Activated CD4-positive, alpha-beta T cell treated with anti-CD3 and anti-CD28 coated beads for 48 hours (primary cell): Measurements from ENCODE around the gene ZC3H12A.

Source experiments
- DNase-seq: peaks from one replicate; pipeline ENCODE4 v3.0.0-alpha.2; 2020

The ZC3H12A gene

GRCh38 chr1:37456614-37457013 is 17.8 kb upstream of the ZC3H12A start:
- DNase-seq, result no peak

DNA sequence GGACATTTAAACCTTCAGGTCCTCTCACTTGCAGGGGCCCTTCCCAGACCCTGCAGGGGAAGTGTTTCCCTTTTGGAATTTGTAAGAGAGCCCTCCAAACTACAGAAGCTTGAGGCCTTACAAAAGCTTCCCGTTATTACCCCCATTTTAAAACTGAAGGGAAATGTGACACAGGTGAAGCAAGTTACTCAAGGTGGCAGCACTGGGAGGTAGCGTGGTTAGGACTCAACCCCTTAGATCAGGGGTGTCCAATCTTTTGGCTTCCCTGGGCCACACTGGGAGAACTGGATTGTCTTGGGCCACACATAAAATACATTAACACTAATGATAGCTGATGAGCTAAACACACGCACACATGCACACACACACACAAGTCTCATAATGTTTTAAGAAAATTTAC is 15.8 kb upstream of the ZC3H12A start:
- no peak for DNase-seq

DNA sequence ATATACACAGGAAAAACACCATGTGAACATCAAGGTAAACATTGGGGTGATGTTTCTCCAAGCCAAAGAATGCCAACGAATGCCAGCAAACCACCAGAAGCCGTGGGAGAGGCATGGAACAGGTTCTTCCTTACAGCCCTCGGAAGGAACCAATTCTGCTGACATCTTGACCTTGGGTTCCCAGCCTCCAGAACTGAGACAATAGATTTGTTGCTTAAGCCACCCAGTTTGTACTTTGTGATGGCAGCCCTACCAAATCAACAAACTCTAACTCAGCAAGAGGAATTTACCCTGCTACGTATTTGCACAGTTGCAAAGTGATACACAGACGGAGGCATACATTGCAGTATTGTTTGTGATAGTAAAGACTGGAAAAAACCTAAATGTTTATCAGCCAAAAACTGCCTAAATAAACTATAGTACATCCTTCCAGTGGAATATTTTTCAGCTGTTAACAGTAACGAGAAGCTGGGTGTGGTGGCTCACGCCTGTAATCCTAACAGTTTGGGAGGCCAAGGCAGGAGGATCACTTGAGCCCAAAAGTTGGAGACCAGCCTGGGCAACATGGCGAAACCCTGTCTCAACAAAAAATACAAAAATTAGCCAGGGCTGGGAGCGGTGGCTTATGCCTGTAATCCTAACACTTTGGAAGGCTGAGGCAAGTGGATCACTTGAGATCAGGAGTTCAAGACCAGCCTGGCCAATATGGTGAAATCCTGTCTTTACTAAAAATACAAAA is 12.5 kb upstream of the ZC3H12A start:
- DNase-seq, result no peak

GRCh38 chr1:37464443-37464842 is 9.9 kb upstream of the ZC3H12A start:
- no peak for DNase-seq

DNA sequence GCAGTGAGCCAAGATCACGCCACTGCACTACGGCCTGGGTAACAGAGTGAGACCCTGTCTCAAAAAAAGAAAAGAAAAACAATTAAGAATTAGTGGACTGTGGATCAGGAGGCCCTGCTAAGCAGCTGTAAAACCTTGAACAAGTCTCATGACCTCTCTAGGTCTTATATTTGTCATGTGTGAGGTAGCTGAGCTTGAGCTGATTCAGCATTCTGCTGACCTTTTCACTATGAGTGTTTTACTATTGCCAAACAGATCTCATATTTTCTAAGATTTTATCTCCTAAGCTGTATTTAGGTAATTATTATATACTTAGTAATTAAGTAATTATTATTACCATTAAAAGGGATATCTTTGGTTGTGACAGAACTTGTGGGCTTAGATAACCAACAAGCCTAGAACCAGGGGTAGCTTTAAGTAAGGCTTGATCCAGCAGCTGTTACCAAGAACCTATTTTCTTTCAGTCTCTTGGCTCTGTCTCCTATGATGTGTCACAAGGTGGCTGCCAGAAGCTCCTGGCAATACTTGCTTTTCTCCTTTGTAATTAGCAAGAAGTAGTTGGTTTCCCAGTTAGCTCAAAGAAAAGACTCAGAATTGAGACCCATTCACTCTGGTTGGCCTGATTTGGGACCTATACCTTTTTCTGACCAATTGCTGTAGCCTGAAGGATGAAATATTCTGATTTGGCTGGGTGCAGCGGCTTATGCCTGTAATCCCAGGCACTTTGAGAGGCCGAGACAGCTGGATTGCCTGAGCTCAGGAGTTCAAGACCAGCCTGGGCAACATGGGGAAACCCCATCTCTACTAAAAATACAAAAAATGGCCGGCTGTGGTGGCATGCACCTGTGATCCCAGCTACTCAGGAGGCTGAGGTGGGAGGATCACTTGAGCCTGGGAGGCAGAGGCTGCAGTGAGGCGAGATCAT is 8.5 kb upstream of the ZC3H12A start:
- DNase-seq, result no peak

DNA sequence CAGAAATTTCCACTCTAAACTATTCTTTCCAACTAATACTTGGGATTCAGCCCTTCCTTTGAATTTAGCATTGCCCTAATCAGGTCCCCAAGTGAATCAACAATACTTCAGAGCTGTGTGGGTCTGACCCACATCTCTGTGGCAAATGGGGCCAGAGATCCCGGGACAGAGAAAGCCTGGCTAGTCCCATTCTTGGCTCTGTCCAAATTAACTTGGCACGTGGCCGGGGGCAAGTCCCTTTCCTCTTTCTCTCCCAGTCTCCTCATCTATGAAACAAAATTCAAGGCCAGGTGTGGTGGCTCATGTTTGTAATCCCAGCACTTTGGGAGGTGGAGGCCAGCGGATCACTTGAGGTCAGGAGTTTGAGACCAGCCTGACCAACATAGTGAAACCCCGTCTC is 6.3 kb upstream of the ZC3H12A start:
- no peak for DNase-seq

- DNase-seq, result no peak
Measured at GRCh38 chr1:37469386-37469785, 5.0 kb upstream of the ZC3H12A start.

DNA sequence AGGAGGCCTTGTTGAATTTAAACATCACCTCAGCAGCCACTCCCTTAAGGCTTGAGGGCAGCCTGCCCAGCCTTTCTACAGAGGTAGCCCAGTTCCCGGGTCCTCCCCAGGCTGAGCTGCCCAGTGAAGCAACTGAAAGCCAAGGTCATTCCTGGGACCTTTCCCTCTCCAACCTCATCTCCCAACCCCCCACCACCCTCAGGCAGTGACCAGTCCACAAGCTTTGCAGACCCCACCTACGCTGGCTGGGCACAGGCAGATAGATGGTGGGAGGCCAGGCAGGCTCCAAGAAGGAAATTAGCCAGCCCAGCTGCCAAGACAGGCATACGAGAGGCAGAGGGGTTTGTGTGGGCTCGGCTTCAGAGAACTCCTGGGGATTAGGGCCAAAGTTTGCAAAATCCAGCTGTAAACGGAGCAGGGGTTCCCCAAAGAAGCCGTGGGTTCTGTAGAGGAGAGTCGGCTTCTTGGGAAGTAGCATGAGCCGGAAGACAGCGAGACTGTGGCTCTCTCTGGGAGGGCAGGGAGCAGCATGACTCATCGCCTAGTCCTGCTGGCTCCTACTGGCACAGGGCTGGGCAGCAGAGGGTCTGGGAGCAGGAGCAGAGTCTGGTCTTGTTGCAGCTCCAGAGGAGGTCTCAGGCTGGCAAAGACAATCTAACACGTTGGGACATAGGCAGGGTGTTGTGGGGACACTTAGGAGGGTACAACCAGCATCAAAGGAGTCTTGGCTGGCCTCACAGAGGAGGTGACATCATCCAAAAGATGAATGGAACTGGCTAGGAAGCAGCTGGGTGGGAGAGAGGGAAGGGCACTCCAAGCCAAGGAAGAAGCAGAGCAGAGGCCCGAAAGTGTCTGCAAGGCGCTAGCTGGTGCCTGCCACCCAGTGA is 2.8 kb upstream of the ZC3H12A start:
- DNase-seq, result no peak

GRCh38 chr1:37472281-37472680 is 2.1 kb upstream of the ZC3H12A start:
- DNase-seq, result no peak

DNA sequence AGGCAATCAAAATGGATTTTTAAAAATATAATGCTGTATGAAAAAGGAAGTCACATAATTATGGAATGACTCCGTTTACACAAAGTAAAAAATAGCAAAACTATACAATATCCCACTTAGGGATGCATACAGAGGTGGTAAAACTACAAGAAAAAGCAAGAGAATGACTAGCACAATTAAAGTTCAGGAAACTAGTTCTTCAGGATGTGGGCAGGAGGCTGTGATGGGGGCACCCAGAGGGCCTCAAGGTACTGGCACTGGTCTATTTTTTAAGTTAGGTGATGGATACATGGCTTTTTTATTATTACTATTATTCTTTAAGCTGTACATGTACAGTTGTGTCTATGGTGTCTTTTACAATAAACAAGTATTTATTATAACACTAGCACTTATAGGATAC is 1.4 kb upstream of the ZC3H12A start:
- DNase-seq, result no peak

DNA sequence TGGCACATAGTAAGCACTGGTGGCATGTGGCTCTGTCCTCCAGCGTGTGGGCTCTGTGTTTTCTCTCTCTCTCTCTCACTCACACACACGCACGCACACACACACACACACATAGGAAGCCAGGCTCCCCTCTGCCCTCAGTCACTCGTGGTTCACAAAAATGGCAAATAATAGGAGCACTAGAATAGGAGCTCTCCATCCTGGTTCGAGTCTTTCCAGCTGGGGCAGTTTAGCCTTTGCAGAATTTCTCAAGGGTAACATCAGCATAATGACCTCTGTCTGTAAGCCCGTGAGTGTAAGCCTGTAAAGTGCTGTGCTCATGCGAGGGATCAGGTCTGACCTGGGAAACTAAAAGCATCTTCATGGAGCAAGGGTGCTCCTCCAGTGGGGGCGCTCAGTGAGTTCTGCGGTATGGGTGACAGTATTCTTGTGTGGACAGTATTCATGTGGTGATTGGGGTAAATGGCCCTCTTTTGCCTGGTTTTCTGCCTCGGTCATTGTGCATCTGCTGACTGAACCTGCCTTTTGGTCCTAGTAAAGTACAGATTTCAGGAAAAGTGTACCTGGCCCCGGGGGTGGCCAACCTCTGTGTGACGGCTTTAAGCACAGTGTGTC is 842 bp upstream of the ZC3H12A start:
- DNase-seq, result peak; percentile 33

DNA sequence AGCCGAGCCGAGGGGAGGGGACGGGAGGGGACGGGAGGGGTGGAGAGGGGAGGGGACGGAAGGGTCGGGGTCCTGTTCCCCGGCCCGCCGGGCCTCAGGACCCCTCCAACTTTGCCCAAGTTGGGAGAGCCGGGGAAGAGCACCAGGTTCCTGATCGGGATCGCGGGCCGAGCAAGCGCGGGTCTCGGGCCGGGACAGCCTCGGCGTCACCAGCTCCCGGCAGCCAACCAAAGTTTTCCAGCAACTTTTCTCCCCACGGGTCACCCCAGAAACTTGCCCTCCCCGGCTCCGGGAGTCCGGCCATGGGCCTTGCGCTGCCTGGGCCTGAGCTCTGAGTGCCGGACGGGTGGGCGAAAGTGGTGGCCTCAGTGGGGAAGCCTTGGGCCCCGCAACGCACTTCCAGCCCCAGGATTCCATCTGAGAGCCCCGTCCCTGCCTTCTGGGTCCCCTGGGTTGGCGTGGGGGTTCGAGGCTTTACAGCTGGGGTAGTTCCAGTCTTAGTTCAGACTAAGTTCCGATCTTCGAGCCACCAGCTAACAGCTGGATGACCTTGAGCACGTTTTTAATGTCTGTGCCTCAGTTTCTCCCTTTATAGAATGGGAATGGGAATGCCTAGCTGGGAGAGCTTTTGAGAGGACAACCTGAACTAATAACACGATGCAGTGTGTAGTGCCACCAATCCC is 458 bp downstream of the ZC3H12A start:
- peak; percentile 54 for DNase-seq

GRCh38 chr1:37475380-37476086 is 1.2 kb downstream of the ZC3H12A start:
- DNase-seq, result no peak

DNA sequence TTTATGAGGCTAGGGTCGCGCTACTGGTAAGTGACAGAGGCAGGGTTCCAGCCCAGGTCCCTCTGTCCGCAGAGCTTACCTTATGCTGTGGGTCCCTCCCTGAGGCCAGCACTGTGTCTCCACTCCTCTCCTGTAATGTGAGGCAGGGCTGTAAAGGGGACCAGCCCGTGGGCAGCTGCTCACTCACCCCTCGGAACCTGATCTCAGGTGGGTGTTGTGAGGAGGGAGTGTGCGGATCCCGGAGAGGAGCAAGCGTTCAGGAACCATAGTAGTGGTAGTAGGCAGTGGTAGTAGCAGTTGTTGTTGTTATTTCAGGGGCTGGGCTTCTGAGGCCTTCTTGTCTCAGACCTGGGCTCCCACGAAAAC is 1.7 kb downstream of the ZC3H12A start:
- DNase-seq, result no peak

- DNase-seq, result no peak
Measured at GRCh38 chr1:37476460-37477197, 2.2 kb downstream of the ZC3H12A start.

DNA sequence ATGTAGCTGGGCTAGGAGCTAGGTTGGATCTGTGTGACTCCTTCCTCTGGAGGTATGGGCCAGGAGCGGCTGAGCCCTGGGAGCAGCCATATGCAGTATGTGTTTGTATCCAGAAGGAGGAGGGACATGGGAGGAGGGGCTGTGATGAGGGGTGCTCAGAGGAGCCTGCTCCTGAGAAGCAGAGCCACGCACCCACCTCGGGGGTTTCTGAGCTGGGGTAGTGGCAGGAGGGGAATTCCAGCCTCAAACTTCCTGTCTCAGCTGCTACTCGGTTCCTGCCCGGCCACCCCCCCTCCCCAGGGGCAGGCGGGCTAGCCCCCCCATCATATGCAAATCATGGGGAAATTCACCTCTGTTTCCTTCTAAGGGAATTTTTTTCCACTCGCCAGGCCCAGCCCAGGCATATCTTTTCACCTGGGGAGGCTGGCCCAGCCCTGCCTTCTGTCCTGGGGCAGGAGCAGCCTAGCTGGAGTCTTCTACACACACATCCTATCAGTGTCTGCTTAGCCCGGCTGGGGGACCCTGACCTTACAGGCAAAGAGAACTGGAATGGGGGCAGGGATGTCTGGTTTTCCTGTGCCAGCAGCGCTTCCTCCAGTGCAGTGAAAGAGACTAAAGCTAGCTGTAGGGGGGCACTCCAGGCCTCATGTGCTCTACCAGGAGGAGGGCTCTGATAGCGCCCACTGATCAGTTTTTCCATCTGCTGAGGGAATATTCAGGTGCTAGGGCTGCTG is 3.0 kb downstream of the ZC3H12A start:
- peak; percentile 86 for DNase-seq

GRCh38 chr1:37477946-37478345 is 3.6 kb downstream of the ZC3H12A start:
- DNase-seq, result peak; percentile 33

- DNase-seq, result peak; percentile 75
Measured at GRCh38 chr1:37478451-37478881, 4.1 kb downstream of the ZC3H12A start.

DNA sequence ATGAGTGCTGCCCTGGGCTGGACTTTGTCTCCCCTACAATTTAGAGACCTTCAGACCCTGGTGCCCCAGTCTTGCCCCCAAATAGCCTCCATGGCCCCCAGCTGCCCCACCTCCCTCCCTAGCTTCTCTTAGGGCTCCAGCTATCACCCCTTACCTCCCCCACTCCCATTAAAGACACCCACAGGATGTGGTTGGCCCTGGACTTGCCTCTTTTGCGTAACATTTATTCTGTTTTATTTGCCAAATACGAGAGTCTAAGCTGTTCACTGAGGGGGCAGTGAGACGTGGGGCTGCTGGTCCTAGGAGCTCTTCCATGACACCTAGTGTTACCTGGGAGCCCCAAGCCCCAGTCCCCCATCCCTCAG is 4.5 kb downstream of the ZC3H12A start:
- DNase-seq, result peak; percentile 54
